Measurements from ENCODE around the gene PTPRM. TPM values are rescaled to one million over a fixed set of nuclear protein-coding genes. Genes with fewer than 3 reads are reported as not detected.

The PTPRM gene
- total RNA-seq, 1 experiment from 2014 or later = 14.5 TPM

GRCh38 chr18:7805096-7805495 is 238.0 kb downstream of the PTPRM start:
- H3K9me3 ChIP-seq (ENCODE audit: control insufficient read depth in 1 of 2, insufficient read depth in 1 of 2, low read depth in 1 of 2, low read length in 2 of 2) = no peaks in the 10 kb centered on the region
- no peaks in the 10 kb centered on the region for H3K9me2 ChIP-seq (ENCODE audit: insufficient read depth)
- H2AFZ ChIP-seq (ENCODE audit: low read depth, low read length, poor library complexity, severe bottlenecking) = no peak overlapping the region
- no peak overlapping the region for H3K4me2 ChIP-seq (ENCODE audit: low read length)
- CTCF ChIA-PET = interaction anchor here (0.7 kb wide), 1 partner anchor 15 kb away, joined by 3 read pairs; no protein-coding TSS in a partner anchor
- BruUV-seq (replicated peaks) = no TSS peak
- TF ChIP-seq ZFX (IDR thresholded peaks at IDR 0.05) (no peak), ZNF274 (IDR thresholded peaks at IDR 0.05; ENCODE audit: low read depth, low read length) (no peak), POLR2AphosphoS5 (IDR thresholded peaks at IDR 0.05; ENCODE audit: low read depth, low read length) (no peak), SP1 (IDR thresholded peaks at IDR 0.05; ENCODE audit: low read depth) (no peak), CEBPB (IDR thresholded peaks at IDR 0.05; ENCODE audit: low read depth) (no peak), ATF3 (IDR thresholded peaks at IDR 0.05) (no peak), YY1 (IDR thresholded peaks at IDR 0.05; ENCODE audit: extremely low read depth, insufficient replicate concordance, low read depth, low read length) (no peak), REST (IDR thresholded peaks at IDR 0.05; ENCODE audit: low read depth) (no peak), CTCF (IDR thresholded peaks at IDR 0.05 in 2 of 3, conservative IDR thresholded peaks at IDR 0.05 in 1 of 3; ENCODE audit: borderline replicate concordance in 1 of 3, insufficient read depth in 1 of 3, low read depth in 2 of 3, low read length in 2 of 3) (no peak), EZH2phosphoT487 (IDR thresholded peaks at IDR 0.05; ENCODE audit: borderline replicate concordance) (no peak), EGR1 (IDR thresholded peaks at IDR 0.05; ENCODE audit: low read depth) (no peak), ELF1 (IDR thresholded peaks at IDR 0.05; ENCODE audit: borderline replicate concordance, low read depth) (no peak), POLR2A (IDR thresholded peaks at IDR 0.05; ENCODE audit: borderline replicate concordance, extremely low read depth, insufficient read depth, insufficient read length) (no peak), TCF7L2 (IDR thresholded peaks at IDR 0.05; ENCODE audit: borderline replicate concordance, extremely low read depth, insufficient read depth, insufficient read length) (no peak), MAX (IDR thresholded peaks at IDR 0.05) (no peak), EZH2 (IDR thresholded peaks at IDR 0.05) (no peak), FOSL1 (IDR thresholded peaks at IDR 0.05; ENCODE audit: low read depth) (no peak), CBX3 (IDR thresholded peaks at IDR 0.05; ENCODE audit: low read depth) (no peak), RAD21 (IDR thresholded peaks at IDR 0.05; ENCODE audit: low read depth) (no peak), SRF (IDR thresholded peaks at IDR 0.05; ENCODE audit: low read depth) (no peak)
- RAD21 ChIA-PET (ENCODE audit: low non-redundant PET in 1 of 2, low total read pairs in 2 of 2, uncharacterized antibody in 2 of 2, unreplicated experiment in 2 of 2) = no interaction called here
- POLR2A ChIA-PET = no interaction called here
- no peak overlapping the region for H3K27ac ChIP-seq (ENCODE audit: low read depth, low read length)
- H3K4me3 ChIP-seq (replicated peaks in 1 of 2; ENCODE audit: low read depth in 1 of 2, low read length in 2 of 2) = no peak overlapping the region
- DNase-seq (ENCODE audit: low read depth, low spot score) = no peak
- H3K79me2 ChIP-seq (ENCODE audit: insufficient read depth, low read length) = no peaks in the 10 kb centered on the region
- no peaks in the 10 kb centered on the region for H3K36me3 ChIP-seq (ENCODE audit: control insufficient read depth in 1 of 2, insufficient read depth in 2 of 2, low read length in 2 of 2)
- H3K4me1 ChIP-seq (ENCODE audit: control insufficient read depth in 1 of 2, insufficient read depth in 2 of 2, low read length in 2 of 2) = no peaks in the 10 kb centered on the region
- intact Hi-C loops (cut with micrococcal nuclease) = no loop called here
- no peak for ATAC-seq
- H4K20me1 ChIP-seq (ENCODE audit: insufficient read depth) = no peaks in the 10 kb centered on the region
- no peak overlapping the region for H3K9ac ChIP-seq (ENCODE audit: low read length)
- H3K27me3 ChIP-seq (ENCODE audit: insufficient read depth, low read length) = peaks cover 13% of the 10 kb centered on the region; the same call in 1 of the 2 replicates

Data from HCT116 (cell line).